WI38 (cell line): Measurements from ENCODE around the gene LYPD3.
"Not testable (repeated sequence)": the region's sequence is repeated elsewhere in the genome, so short reads cannot be mapped to it uniquely, and the experiment has no call there.

ENCODE experiments used
- H3K4me3 ChIP-seq: 2 replicates; pipeline ENCODE4 v1.5.1; 2011; ENCODE audit warnings: low read depth, mild to moderate bottlenecking, control low read depth, low read length
- CTCF ChIP-seq: IDR thresholded peaks from 2 replicates; pipeline ENCODE4 v1.5.1; 2012; ENCODE audit warnings: low read depth, mild to moderate bottlenecking, control low read depth, low read length

The LYPD3 gene

GRCh38 chr19:43452582-43452981 is 12.8 kb downstream of the LYPD3 start:
- H3K4me3 ChIP-seq: no peak overlapping the region
- no peak for TF ChIP-seq CTCF

GRCh38 chr19:43450545-43450997 is 14.8 kb downstream of the LYPD3 start:
- no peak overlapping the region for H3K4me3 ChIP-seq
- no peak for TF ChIP-seq CTCF

GRCh38 chr19:43447655-43448054 is 17.8 kb downstream of the LYPD3 start:
- TF ChIP-seq CTCF: no peak
- H3K4me3 ChIP-seq: no peak overlapping the region

- TF ChIP-seq CTCF: peak; percentile 82
- no peak overlapping the region for H3K4me3 ChIP-seq
Measured at GRCh38 chr19:43446746-43447489, 18.5 kb downstream of the LYPD3 start.

- H3K4me3 ChIP-seq: no peak overlapping the region
Measured at GRCh38 chr19:43445426-43445825, 20.0 kb downstream of the LYPD3 start.

GRCh38 chr19:43444531-43445287 is 20.7 kb downstream of the LYPD3 start:
- H3K4me3 ChIP-seq: no peak overlapping the region
- no peak for TF ChIP-seq CTCF

More at GRCh38 chr19:43445426-43445825, 20.0 kb downstream of the LYPD3 start:
- no peak for TF ChIP-seq CTCF

GRCh38 chr19:43444091-43444490 is 21.3 kb downstream of the LYPD3 start:
- not testable (repeated sequence) for H3K4me3 ChIP-seq
